ENCODE data around the gene OR2W3.

The OR2W3 gene

GRCh38 chr1:247919952-247920351, 24.6 kb downstream of the OR2W3 start, which contains the start of gene OR2T8:
OR2T8 (plus strand) TSS chr1:247920252; CDS start chr1:247921018, 766 bp downstream.
- no peak for DNase-seq (ENCODE audit: low spot score)

DNA sequence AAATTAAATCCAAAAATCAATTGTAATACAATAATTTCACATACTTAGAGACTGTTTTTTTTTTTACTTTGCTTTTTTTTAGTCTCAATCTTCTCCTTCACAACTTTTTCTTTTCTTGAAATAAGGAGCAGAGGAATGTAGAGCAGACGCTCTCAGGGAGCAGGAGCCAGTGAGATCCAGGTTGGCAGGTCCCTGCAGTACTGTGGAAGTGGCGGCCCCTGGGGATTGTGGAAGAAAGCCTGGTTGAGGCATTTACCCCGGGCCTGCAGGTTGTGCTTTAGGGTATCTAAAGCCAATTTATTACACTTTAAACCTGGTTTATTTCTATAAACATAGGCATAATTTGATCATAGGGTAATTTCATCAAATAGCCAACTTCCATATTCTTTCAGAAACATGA, 28.6 kb downstream of the OR2W3 start:
- no peak for DNase-seq (ENCODE audit: low spot score)

GRCh38 chr1:247924868-247925267, 29.5 kb downstream of the OR2W3 start, which contains the start of gene OR2AJ1:
OR2AJ1 (plus strand) TSS chr1:247924889; CDS start chr1:247933769, 8,880 bp downstream.
- DNase-seq (ENCODE audit: low spot score), result no peak

DNA sequence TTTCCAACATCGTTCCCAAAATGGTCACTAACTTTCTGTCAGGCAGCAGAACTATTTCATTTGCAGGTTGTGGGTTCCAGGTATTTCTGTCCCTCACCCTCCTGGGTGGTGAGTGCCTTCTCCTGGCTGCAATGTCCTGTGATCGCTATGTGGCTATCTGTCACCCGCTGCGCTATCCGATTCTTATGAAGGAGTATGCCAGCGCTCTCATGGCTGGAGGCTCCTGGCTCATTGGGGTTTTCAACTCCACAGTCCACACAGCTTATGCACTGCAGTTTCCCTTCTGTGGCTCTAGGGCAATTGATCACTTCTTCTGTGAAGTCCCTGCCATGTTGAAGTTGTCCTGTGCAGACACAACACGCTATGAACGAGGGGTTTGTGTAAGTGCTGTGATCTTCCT, 38.6 kb downstream of the OR2W3 start:
- no peak for DNase-seq (ENCODE audit: low spot score)

DNA sequence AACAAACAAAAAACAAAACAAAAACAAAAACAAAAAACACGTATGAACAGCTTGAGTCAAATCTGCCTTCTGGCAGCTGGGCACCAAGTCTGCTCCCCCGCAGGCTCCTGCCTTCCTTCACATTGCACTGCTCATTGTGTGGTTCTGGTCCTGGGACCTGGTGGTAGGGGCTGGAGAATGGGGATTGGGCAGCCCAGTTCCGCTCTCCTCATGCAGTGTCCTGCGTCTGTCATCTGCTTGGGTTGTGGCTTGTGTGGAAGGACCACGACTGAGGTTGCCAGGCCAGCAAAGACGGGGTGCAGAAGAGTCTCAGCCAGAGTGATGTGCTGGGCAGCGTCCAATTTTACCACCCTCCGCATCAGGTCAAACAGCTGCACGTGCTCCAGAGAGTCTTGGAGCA, 40.4 kb downstream of the OR2W3 start:
- DNase-seq (ENCODE audit: low spot score), result no peak

- no peak for DNase-seq (ENCODE audit: low spot score)
Measured at GRCh38 chr1:247936415-247936814, 41.0 kb downstream of the OR2W3 start.

GRCh38 chr1:247936965-247937734, 41.8 kb downstream of the OR2W3 start:
- peak; percentile 97 for DNase-seq (ENCODE audit: low spot score)

- no peak for DNase-seq (ENCODE audit: low spot score)
Measured at GRCh38 chr1:247942624-247943023, 47.2 kb downstream of the OR2W3 start.
